ENCODE measurements around the gene CD58.
"Not testable (repeated sequence)": the region's sequence is repeated elsewhere in the genome, so short reads cannot be mapped to it uniquely, and the experiment has no call there.

CD58 gene

GRCh38 chr1:116569381-116569670 is 1.5 kb downstream of the CD58 start:
- DNase-seq (ENCODE audit: low read depth, low spot score): no peak
- Histone ChIP-seq H3K9me3 (ENCODE audit: control insufficient read depth, insufficient read depth, low read length) (no peaks in the 10 kb centered on the region), H3K27me3 (ENCODE audit: control insufficient read depth, insufficient read depth, low read length) (no peaks in the 10 kb centered on the region), H3K4me1 (ENCODE audit: control insufficient read depth, insufficient read depth, low read length) (peaks cover 2% of the 10 kb centered on the region; the same call in 1 of the 2 replicates), H3K36me3 (ENCODE audit: control insufficient read depth, insufficient read depth, low read length) (no peaks in the 10 kb centered on the region), H3K27ac (ENCODE audit: low read length) (no peak overlapping the region), H3K4me3 (ENCODE audit: low read length) (no peak overlapping the region)

- Histone ChIP-seq H3K4me1 (ENCODE audit: control insufficient read depth, insufficient read depth, low read length) (peaks cover 2% of the 10 kb centered on the region; the same call in 1 of the 2 replicates), H3K9me3 (ENCODE audit: control insufficient read depth, insufficient read depth, low read length) (no peaks in the 10 kb centered on the region), H3K36me3 (ENCODE audit: control insufficient read depth, insufficient read depth, low read length) (no peaks in the 10 kb centered on the region), H3K27me3 (ENCODE audit: control insufficient read depth, insufficient read depth, low read length) (no peaks in the 10 kb centered on the region), H3K27ac (ENCODE audit: low read length) (no peak overlapping the region), H3K4me3 (ENCODE audit: low read length) (no peak overlapping the region)
- no CpG with 5 or more reads among the region's 2 CpGs for WGBS (ENCODE audit: insufficient coverage, insufficient read length)
- no peak for DNase-seq (ENCODE audit: low read depth, low spot score)
Observed at GRCh38 chr1:116568662-116569380, 2.0 kb downstream of the CD58 start.

GRCh38 chr1:116567790-116568661 is 2.8 kb downstream of the CD58 start:
- Histone ChIP-seq H3K27me3 (ENCODE audit: control insufficient read depth, insufficient read depth, low read length) (no peaks in the 10 kb centered on the region), H3K27ac (ENCODE audit: low read length) (no peak overlapping the region), H3K36me3 (ENCODE audit: control insufficient read depth, insufficient read depth, low read length) (no peaks in the 10 kb centered on the region), H3K9me3 (ENCODE audit: control insufficient read depth, insufficient read depth, low read length) (no peaks in the 10 kb centered on the region; the same call in 1 of the 2 replicates), H3K4me1 (ENCODE audit: control insufficient read depth, insufficient read depth, low read length) (peaks cover 2% of the 10 kb centered on the region; the same call in 1 of the 2 replicates), H3K4me3 (ENCODE audit: low read length) (no peak overlapping the region)
- no peak for DNase-seq (ENCODE audit: low read depth, low spot score)
- no CpG with 5 or more reads among the region's 4 CpGs for WGBS (ENCODE audit: insufficient coverage, insufficient read length)

GRCh38 chr1:116565222-116565621 is 5.6 kb downstream of the CD58 start:
- WGBS (ENCODE audit: insufficient coverage, insufficient read length): no CpG with 5 or more reads among the region's 1 CpG
- no peak for DNase-seq (ENCODE audit: low read depth, low spot score)
- Histone ChIP-seq H3K27ac (ENCODE audit: low read length) (no peak overlapping the region), H3K9me3 (ENCODE audit: control insufficient read depth, insufficient read depth, low read length) (no peaks in the 10 kb centered on the region; the same call in 1 of the 2 replicates), H3K4me3 (ENCODE audit: low read length) (no peak overlapping the region), H3K36me3 (ENCODE audit: control insufficient read depth, insufficient read depth, low read length) (no peaks in the 10 kb centered on the region), H3K4me1 (ENCODE audit: control insufficient read depth, insufficient read depth, low read length) (peaks cover 2% of the 10 kb centered on the region; the same call in 1 of the 2 replicates), H3K27me3 (ENCODE audit: control insufficient read depth, insufficient read depth, low read length) (no peaks in the 10 kb centered on the region)

GRCh38 chr1:116564426-116564825 is 6.4 kb downstream of the CD58 start:
- WGBS (ENCODE audit: insufficient coverage, insufficient read length): no CpG with 5 or more reads among the region's 1 CpG

GRCh38 chr1:116562465-116562864 is 8.4 kb downstream of the CD58 start:
- not testable (repeated sequence) for H3K27ac ChIP-seq (ENCODE audit: low read length); DNase-seq (ENCODE audit: low read depth, low spot score); H3K4me3 ChIP-seq (ENCODE audit: low read length); H3K27me3 ChIP-seq (ENCODE audit: control insufficient read depth, insufficient read depth, low read length); H3K9me3 ChIP-seq (ENCODE audit: control insufficient read depth, insufficient read depth, low read length); H3K4me1 ChIP-seq (ENCODE audit: control insufficient read depth, insufficient read depth, low read length); H3K36me3 ChIP-seq (ENCODE audit: control insufficient read depth, insufficient read depth, low read length)
- no CpG with 5 or more reads among the region's 4 CpGs for WGBS (ENCODE audit: insufficient coverage, insufficient read length)

More at GRCh38 chr1:116564426-116564825, 6.4 kb downstream of the CD58 start:
- no peaks in the 10 kb centered on the region for H3K27me3 ChIP-seq (ENCODE audit: control insufficient read depth, insufficient read depth, low read length)
- H3K36me3 ChIP-seq (ENCODE audit: control insufficient read depth, insufficient read depth, low read length): no peaks in the 10 kb centered on the region
- no peak for DNase-seq (ENCODE audit: low read depth, low spot score)
- no peaks in the 10 kb centered on the region; the same call in 1 of the 2 replicates for H3K9me3 ChIP-seq (ENCODE audit: control insufficient read depth, insufficient read depth, low read length)
- no peak overlapping the region for H3K4me3 ChIP-seq (ENCODE audit: low read length)
- H3K4me1 ChIP-seq (ENCODE audit: control insufficient read depth, insufficient read depth, low read length): no peaks in the 10 kb centered on the region
- H3K27ac ChIP-seq (ENCODE audit: low read length): no peak overlapping the region

GRCh38 chr1:116561563-116561962 is 9.3 kb downstream of the CD58 start:
- Histone ChIP-seq H3K4me3 (ENCODE audit: low read length) (no peak overlapping the region), H3K27ac (ENCODE audit: low read length) (no peak overlapping the region)

GRCh38 chr1:116560704-116561490 is 9.9 kb downstream of the CD58 start:
- H3K27ac ChIP-seq (ENCODE audit: low read length): no peak overlapping the region
- no peak overlapping the region for H3K4me3 ChIP-seq (ENCODE audit: low read length)
- H3K27me3 ChIP-seq (ENCODE audit: control insufficient read depth, insufficient read depth, low read length): no peaks in the 10 kb centered on the region
- H3K36me3 ChIP-seq (ENCODE audit: control insufficient read depth, insufficient read depth, low read length): no peaks in the 10 kb centered on the region
- no peak for DNase-seq (ENCODE audit: low read depth, low spot score)
- WGBS (ENCODE audit: insufficient coverage, insufficient read length): 100% methylated on average over 1 of the region's 4 CpGs
- no peaks in the 10 kb centered on the region for H3K4me1 ChIP-seq (ENCODE audit: control insufficient read depth, insufficient read depth, low read length)
- no peaks in the 10 kb centered on the region; the same call in 1 of the 2 replicates for H3K9me3 ChIP-seq (ENCODE audit: control insufficient read depth, insufficient read depth, low read length)

More at GRCh38 chr1:116561563-116561962, 9.3 kb downstream of the CD58 start:
- no peaks in the 10 kb centered on the region for H3K27me3 ChIP-seq (ENCODE audit: control insufficient read depth, insufficient read depth, low read length)
- H3K36me3 ChIP-seq (ENCODE audit: control insufficient read depth, insufficient read depth, low read length): no peaks in the 10 kb centered on the region
- no peaks in the 10 kb centered on the region; the same call in 1 of the 2 replicates for H3K9me3 ChIP-seq (ENCODE audit: control insufficient read depth, insufficient read depth, low read length)
- no peaks in the 10 kb centered on the region for H3K4me1 ChIP-seq (ENCODE audit: control insufficient read depth, insufficient read depth, low read length)
- DNase-seq (ENCODE audit: low read depth, low spot score): no peak

- H3K27me3 ChIP-seq (ENCODE audit: control insufficient read depth, insufficient read depth, low read length): no peaks in the 10 kb centered on the region
- H3K4me1 ChIP-seq (ENCODE audit: control insufficient read depth, insufficient read depth, low read length): no peaks in the 10 kb centered on the region
- WGBS (ENCODE audit: insufficient coverage, insufficient read length): no CpG with 5 or more reads among the region's 8 CpGs
- H3K36me3 ChIP-seq (ENCODE audit: control insufficient read depth, insufficient read depth, low read length): no peaks in the 10 kb centered on the region
- no peak for DNase-seq (ENCODE audit: low read depth, low spot score)
- H3K4me3 ChIP-seq (ENCODE audit: low read length): no peak overlapping the region
- no peaks in the 10 kb centered on the region; the same call in 1 of the 2 replicates for H3K9me3 ChIP-seq (ENCODE audit: control insufficient read depth, insufficient read depth, low read length)
- no peak overlapping the region for H3K27ac ChIP-seq (ENCODE audit: low read length)
Observed at GRCh38 chr1:116559304-116559761, 11.5 kb downstream of the CD58 start.

- H3K36me3 ChIP-seq (ENCODE audit: control insufficient read depth, insufficient read depth, low read length): no peaks in the 10 kb centered on the region
- H3K27me3 ChIP-seq (ENCODE audit: control insufficient read depth, insufficient read depth, low read length): no peaks in the 10 kb centered on the region
- no peaks in the 10 kb centered on the region for H3K4me1 ChIP-seq (ENCODE audit: control insufficient read depth, insufficient read depth, low read length)
- no peaks in the 10 kb centered on the region; the same call in 1 of the 2 replicates for H3K9me3 ChIP-seq (ENCODE audit: control insufficient read depth, insufficient read depth, low read length)
- no peak for DNase-seq (ENCODE audit: low read depth, low spot score)
- no CpG with 5 or more reads among the region's 1 CpG for WGBS (ENCODE audit: insufficient coverage, insufficient read length)
- H3K27ac ChIP-seq (ENCODE audit: low read length): no peak overlapping the region
- H3K4me3 ChIP-seq (ENCODE audit: low read length): no peak overlapping the region
Observed at GRCh38 chr1:116558571-116558970, 12.3 kb downstream of the CD58 start.

Measured in iPS DF 6.9 (cell line).